Muscle layer of colon (tissue), 2 donors: ENCODE results near the gene PALLD.
"Not testable (repeated sequence)": the region's sequence is repeated elsewhere in the genome, so short reads cannot be mapped to it uniquely, and the experiment has no call there.

ENCODE experiments used
- H3K27ac ChIP-seq: one replicate; pipeline ENCODE4 v1.7.0; 2013; ENCODE audit warnings: low read depth, mild to moderate bottlenecking, low read length, moderate library complexity
- H3K27me3 ChIP-seq, 2 donors: one replicate each; pipeline ENCODE4 v1.7.0; 2013; ENCODE audit warnings: low read length in 2 of 2, mild to moderate bottlenecking in 2 of 2; ENCODE audit not compliant: insufficient read depth in 2 of 2, control insufficient read depth in 1 of 2
- H3K36me3 ChIP-seq: one replicate; pipeline ENCODE4 v1.7.0; 2013; ENCODE audit warnings: mild to moderate bottlenecking, low read length; ENCODE audit not compliant: insufficient read depth
- H3K4me1 ChIP-seq: one replicate; pipeline ENCODE4 v1.7.0; 2013; ENCODE audit warnings: mild to moderate bottlenecking, low read length; ENCODE audit not compliant: insufficient read depth
- H3K4me3 ChIP-seq, 2 donors: one replicate each; pipeline ENCODE4 v1.7.0; 2013; ENCODE audit warnings: low read length in 2 of 2, low read depth in 1 of 2, mild to moderate bottlenecking in 1 of 2, moderate library complexity in 1 of 2
- H3K9ac ChIP-seq: one replicate; pipeline ENCODE4 v1.7.0; 2013; ENCODE audit warnings: low read length
- H3K9me3 ChIP-seq: one replicate; pipeline ENCODE4 v1.7.0; 2013; ENCODE audit warnings: mild to moderate bottlenecking, low read length
- donor health status: abdominal sarcoma.
- donor health status: Adenocarcinoma of cecum.

Gene PALLD

GRCh38 chr4:168701061-168701460 is 204.2 kb downstream of the PALLD start:
- Histone ChIP-seq H3K9me3 (no peaks in the 10 kb centered on the region), H3K4me1 (no peaks in the 10 kb centered on the region), H3K27me3 (no peaks in the 10 kb centered on the region), H3K9ac (no peak overlapping the region), H3K4me3 (no peak overlapping the region), H3K36me3 (no peaks in the 10 kb centered on the region), H3K27ac (no peak overlapping the region)

- H3K4me1 ChIP-seq, H3K9me3 ChIP-seq, H3K9ac ChIP-seq, H3K36me3 ChIP-seq, H3K4me3 ChIP-seq, H3K27me3 ChIP-seq, H3K27ac ChIP-seq: not testable (repeated sequence)
Observed at GRCh38 chr4:168702581-168703087, 205.8 kb downstream of the PALLD start.

GRCh38 chr4:168705121-168705520 is 208.3 kb downstream of the PALLD start:
- Histone ChIP-seq H3K4me1 (no peaks in the 10 kb centered on the region), H3K9me3 (no peaks in the 10 kb centered on the region), H3K27me3 (no peaks in the 10 kb centered on the region), H3K9ac (no peak overlapping the region), H3K27ac (no peak overlapping the region), H3K36me3 (no peaks in the 10 kb centered on the region), H3K4me3 (no peak overlapping the region)

GRCh38 chr4:168707205-168707604 is 210.4 kb downstream of the PALLD start:
- no peaks in the 10 kb centered on the region for H3K27me3 ChIP-seq
- no peak overlapping the region for H3K4me3 ChIP-seq
- H3K9me3 ChIP-seq, result no peaks in the 10 kb centered on the region
- no peak overlapping the region for H3K27ac ChIP-seq
- H3K36me3 ChIP-seq, result no peaks in the 10 kb centered on the region
- H3K9ac ChIP-seq, result no peak overlapping the region
- peaks cover 19% of the 10 kb centered on the region for H3K4me1 ChIP-seq

GRCh38 chr4:168708108-168708507 is 211.3 kb downstream of the PALLD start:
- H3K4me3 ChIP-seq, result no peak overlapping the region
- no peaks in the 10 kb centered on the region for H3K9me3 ChIP-seq
- H3K9ac ChIP-seq, result no peak overlapping the region
- H3K27ac ChIP-seq, result no peak overlapping the region
- H3K4me1 ChIP-seq, result peaks cover 26% of the 10 kb centered on the region
- no peaks in the 10 kb centered on the region for H3K27me3 ChIP-seq
- no peaks in the 10 kb centered on the region for H3K36me3 ChIP-seq

- peak overlapping the region; percentile 86 for H3K27ac ChIP-seq
- H3K36me3 ChIP-seq, result no peaks in the 10 kb centered on the region
- peaks cover 30% of the 10 kb centered on the region for H3K4me1 ChIP-seq
- no peak overlapping the region for H3K9ac ChIP-seq
- no peaks in the 10 kb centered on the region for H3K27me3 ChIP-seq
- no peaks in the 10 kb centered on the region for H3K9me3 ChIP-seq
- H3K4me3 ChIP-seq, result no peak overlapping the region
Observed at GRCh38 chr4:168710353-168710946, 213.6 kb downstream of the PALLD start.

- Histone ChIP-seq H3K4me1 (peaks cover 30% of the 10 kb centered on the region), H3K27me3 (no peaks in the 10 kb centered on the region), H3K9me3 (no peaks in the 10 kb centered on the region), H3K4me3 (no peak overlapping the region), H3K9ac (no peak overlapping the region), H3K27ac (peak overlapping the region; percentile 86), H3K36me3 (no peaks in the 10 kb centered on the region)
Observed at GRCh38 chr4:168711197-168712140, 214.6 kb downstream of the PALLD start.

GRCh38 chr4:168712316-168712890 is 215.6 kb downstream of the PALLD start:
- H3K36me3 ChIP-seq, result no peaks in the 10 kb centered on the region
- no peaks in the 10 kb centered on the region for H3K9me3 ChIP-seq
- H3K4me3 ChIP-seq, result no peak overlapping the region
- H3K4me1 ChIP-seq, result peaks cover 35% of the 10 kb centered on the region
- H3K27ac ChIP-seq, result peak overlapping the region; percentile 86
- H3K9ac ChIP-seq, result no peak overlapping the region
- no peaks in the 10 kb centered on the region for H3K27me3 ChIP-seq

GRCh38 chr4:168713253-168713652 is 216.4 kb downstream of the PALLD start:
- no peak overlapping the region for H3K4me3 ChIP-seq
- H3K9ac ChIP-seq, result no peak overlapping the region
- no peaks in the 10 kb centered on the region for H3K36me3 ChIP-seq
- H3K9me3 ChIP-seq, result no peaks in the 10 kb centered on the region
- no peaks in the 10 kb centered on the region for H3K27me3 ChIP-seq
- H3K4me1 ChIP-seq, result peaks cover 39% of the 10 kb centered on the region
- H3K27ac ChIP-seq, result no peak overlapping the region

- H3K36me3 ChIP-seq, result no peaks in the 10 kb centered on the region
- no peak overlapping the region for H3K9ac ChIP-seq
- H3K27me3 ChIP-seq, result no peaks in the 10 kb centered on the region
- H3K27ac ChIP-seq, result no peak overlapping the region
- H3K9me3 ChIP-seq, result no peaks in the 10 kb centered on the region
- no peak overlapping the region for H3K4me3 ChIP-seq
- H3K4me1 ChIP-seq, result peaks cover 33% of the 10 kb centered on the region
Observed at GRCh38 chr4:168715896-168716295, 219.0 kb downstream of the PALLD start.

GRCh38 chr4:168716406-168717129 is 219.7 kb downstream of the PALLD start:
- Histone ChIP-seq H3K36me3 (no peaks in the 10 kb centered on the region), H3K4me1 (peaks cover 26% of the 10 kb centered on the region), H3K9ac (no peak overlapping the region), H3K4me3 (no peak overlapping the region), H3K27me3 (no peaks in the 10 kb centered on the region), H3K27ac (peak overlapping the region; percentile 41), H3K9me3 (no peaks in the 10 kb centered on the region)
